Activated naive CD8-positive, alpha-beta T cell treated with anti-CD3 and anti-CD28 coated beads, Interleukin-2, amount 50 U/mL, for 16 hours (primary cell): ENCODE results near the gene GPR143.

Experiments used
- DNase-seq: peaks from one replicate; pipeline ENCODE4 v3.0.0-alpha.2; 2020; ENCODE audit warnings: low read depth, low spot score

The GPR143 gene

DNA sequence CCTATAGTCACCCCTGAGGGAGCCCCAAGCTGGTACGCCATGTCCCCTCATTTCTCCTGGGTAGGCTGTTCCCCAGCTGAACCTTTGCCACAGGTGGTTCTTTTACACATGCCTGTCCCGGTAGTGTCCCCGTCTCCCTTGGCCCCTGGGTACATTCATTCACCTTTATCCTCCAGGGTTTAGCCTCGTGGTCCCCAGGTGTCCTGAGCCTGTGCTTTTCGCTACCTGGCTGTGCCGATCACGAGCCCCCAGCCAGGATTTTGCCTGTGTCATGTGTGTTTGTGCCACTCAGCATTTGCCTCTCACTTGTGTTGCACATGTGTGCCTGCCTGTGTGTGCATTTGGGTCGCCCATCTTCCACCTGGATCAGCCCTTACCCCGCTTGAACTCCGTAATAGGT, 57.6 kb downstream of the GPR143 start:
- no peak for DNase-seq

DNA sequence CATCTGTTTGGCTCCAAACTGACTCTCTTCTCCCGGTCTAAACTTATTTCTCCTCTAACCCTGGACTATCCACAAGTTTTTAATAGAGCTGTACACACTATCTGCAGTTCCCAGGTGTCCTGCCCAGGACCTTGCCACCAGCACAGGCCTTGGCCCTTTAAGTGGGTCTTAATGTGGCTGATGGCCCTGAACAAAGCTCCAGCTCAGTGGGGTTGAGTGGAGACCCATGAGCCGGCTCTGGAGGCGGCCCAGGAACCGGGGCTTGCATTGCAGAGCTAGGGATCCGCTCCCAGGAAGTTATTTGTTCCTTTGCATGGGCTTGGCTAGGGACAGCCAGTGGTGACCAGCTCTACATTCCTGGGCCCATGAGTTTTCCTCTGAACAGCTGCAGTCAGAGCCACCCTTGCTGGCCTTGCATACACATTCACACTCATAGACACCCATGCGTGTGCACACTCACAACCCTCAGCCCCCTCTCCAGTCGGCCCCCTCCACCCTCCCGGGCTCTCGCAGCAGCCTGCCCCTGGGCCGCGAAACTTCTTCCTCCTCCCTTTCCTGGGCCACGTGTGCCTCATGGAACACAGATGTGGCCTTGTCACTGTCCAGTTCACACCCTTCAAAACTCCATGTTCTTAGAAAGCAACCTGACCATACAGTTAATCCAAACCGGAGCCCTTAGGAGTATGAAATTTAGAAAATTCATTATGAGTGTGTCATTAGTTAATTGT, 58.2 kb downstream of the GPR143 start:
- no peak for DNase-seq

DNA sequence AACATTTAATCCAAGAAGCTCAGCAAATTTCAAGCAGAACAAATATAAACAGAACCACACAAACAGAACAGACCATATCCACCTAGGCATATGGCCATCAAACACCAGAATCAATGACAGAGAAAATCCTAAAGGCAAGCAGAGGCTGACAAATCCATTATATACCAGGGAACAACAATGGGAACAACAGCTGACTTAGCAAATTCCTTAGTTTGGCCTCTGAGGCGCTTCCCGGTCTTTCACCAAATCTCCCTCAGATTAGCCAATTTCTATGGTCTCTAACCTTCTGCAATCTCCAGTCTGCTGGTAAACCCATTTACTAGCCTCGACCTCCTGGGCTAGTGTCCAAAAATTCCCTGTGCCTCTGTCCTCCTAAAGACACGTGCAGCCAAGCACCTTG, 59.2 kb downstream of the GPR143 start:
- no peak for DNase-seq

DNA sequence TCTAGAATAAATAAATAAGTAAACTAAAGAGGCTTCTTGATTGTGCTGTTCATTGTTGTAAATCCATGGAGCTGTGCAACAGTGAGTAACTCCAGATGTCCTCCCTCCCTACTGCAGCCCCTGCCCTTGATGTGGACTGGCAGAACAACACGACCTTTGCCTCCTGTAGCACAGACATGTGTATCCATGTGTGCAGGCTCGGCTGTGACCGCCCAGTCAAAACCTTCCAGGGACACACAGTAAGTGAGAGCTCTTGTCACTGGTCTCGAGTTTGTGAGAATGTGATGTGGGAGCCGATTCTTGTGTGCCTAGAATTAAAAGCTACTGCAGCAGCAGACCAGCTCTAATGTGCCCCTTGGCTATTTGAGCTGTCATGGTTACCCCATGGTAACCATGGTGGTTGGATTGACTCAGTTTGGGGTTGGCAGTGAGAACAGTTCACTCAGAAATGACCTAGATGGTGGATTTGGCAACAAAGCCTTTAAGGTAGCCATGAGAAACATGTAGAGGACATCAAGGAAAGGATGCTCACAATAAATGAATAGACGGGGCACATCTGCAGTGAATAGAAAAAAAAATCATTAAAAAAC, 60.7 kb downstream of the GPR143 start:
- no peak for DNase-seq

DNA sequence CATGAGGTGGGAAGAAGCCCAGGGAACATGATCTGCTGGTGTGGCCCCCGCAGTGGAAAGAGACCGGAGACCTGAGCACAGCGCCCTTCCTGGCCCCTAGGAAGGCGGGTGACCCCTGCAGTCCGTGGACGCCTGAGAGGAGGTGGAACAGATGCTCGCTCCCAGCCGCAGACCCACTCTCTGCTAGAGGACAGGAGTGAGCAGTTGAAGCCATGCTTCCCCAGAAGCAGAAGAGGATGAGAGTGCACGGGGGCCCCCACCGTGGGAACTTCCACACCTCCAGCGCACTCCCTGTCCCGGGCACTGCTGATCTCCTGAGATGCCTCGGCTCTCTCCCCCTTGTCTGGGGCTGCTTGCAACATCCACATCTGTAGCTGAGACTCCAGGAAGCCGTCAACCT, 62.2 kb downstream of the GPR143 start:
- DNase-seq, result no peak

DNA sequence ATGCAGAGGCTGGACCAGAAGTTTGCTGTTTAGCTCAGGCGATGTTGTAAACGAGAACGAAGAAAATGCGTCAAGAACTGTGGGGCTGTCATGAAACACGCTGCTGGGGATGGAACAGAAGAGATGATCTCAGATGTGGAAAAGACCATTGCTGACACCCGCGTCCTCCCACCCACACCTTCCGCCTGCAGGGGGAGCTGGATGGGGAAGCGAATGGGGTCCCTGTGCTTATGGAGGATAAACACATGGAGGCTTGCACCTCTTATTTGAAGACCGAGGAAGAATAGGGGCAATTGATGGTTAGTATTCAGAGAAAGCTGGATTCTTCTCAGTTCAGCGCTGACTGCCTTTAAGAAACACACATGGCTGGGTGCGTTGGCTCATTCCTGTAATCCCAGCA, 63.9 kb downstream of the GPR143 start:
- no peak for DNase-seq

DNA sequence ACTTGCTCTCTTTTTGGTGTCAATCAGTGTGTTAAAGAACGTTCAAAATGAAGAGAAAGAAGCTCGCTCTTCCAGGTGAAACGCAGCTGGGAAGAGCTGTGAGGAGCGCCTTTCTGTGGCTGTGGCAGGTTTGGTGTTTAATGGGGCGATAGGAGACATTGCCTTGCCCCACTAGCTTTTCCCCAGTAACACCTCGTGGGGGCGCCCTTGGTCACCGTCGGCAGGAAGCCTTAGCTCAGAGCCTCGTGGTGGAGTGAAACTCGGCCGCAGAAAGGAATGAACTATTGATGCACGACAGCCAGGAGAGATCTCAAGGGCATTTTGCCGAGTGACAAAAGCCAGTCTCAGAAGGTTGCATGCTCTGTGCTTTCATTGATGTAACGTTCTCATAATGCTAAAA, 65.1 kb downstream of the GPR143 start:
- no peak for DNase-seq

DNA sequence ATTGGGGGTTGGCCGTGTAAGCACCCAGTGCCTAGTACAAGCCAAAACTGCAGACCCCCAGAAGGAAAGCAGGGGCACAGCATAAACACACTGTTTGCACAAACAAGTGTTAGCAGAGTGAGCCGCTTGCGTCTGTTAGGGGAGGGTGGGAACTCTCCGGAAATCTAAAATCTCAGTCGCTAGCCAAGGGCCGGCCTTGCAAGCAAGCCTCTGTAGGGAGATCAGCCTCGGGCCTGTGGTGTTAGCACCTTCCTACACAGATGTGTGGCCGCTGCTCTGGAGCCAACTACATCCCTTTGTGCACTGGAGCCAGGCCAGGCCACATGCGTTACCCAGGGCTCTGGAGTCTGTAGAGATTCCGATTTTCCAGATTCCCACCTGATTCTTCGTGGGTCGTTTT, 67.1 kb downstream of the GPR143 start:
- no peak for DNase-seq

DNA sequence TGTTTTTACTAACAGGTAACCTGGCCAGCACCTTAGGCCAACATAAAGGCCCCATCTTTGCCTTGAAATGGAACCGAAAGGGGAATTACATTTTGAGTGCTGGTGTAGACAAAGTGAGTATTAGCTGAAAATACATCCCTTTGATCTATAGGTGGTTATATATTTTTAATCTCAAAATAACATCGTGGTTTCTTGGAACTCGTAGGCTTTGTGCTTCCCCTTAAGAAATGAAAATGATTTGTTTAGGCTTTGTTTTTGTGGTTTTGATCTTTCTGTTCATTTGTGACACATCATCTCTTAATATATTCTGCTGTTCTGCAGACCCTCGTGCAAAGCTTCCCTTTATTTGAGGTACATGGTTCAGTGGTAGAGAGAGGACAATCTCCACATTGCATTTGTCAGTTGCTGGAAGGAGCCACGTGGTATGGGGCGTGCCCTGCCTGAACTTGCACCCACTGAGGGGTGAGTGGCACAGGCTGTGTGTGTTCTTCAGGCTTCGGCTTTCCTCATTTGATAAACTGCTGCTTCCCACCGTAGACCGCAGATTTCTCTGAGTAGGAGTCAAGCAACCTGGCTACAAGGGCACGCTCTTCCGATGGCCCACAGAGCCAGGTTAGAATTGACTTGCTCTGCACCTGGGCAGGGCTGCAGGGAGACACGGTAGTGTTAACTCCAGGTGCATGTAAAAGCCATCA, 72.2 kb downstream of the GPR143 start:
- DNase-seq, result no peak

DNA sequence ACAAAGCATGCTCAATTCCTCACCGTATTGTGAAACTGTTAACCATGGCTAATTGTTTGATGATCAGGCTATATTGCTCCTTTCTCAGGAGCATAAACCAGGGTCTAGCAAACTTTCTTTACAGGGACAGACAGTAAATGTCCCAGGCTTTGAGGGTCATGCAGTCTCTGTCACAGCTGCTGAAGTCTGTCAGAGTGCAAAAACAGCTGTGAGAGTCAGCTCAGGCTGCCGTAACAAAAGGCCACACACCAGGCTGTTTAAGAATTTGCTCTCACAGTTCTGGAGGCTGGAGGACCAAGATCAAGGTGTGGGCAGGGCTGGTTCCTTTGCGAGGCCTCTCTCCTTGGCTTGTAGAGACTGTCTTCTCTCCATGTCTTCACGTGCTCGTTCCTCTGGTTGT, 75.6 kb downstream of the GPR143 start:
- DNase-seq, result no peak

DNA sequence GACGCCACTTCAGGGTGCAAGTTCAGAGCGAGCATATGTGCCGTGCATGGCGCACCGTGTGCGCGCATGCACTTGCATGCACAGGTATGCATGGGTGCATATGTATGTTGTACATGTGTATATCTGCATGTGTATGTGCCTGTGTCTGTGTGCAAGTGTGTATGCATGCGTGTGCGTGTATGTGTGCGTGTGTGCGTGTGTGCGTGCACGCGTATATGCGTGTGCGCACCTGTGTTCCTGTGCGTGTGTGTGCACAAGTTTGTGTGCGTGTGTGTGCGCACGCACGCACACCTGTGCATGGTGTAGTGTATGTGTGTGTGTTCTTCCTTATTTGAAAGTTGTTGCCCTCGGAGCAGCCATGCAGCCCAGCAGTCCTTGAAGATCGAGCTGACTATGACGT, 76.8 kb downstream of the GPR143 start:
- DNase-seq, result no peak

DNA sequence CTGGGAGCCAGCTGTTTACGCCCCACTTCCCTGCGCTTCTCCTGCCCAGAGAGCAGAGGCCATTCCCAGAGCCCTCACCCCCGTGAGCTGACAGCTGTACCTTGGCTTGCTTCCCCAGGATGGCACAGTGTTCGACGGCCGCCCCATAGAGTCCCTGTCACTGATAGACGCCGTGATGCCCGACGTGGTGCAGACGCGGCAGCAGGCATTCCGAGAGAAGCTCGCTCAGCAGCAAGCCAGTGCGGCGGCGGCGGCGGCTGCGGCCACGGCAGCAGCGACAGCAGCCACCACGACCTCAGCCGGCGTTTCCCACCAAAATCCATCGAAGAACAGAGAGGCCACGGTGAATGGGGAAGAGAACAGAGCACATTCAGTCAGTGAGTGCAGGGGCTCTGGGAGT, 77.7 kb downstream of the GPR143 start:
- no peak for DNase-seq

DNA sequence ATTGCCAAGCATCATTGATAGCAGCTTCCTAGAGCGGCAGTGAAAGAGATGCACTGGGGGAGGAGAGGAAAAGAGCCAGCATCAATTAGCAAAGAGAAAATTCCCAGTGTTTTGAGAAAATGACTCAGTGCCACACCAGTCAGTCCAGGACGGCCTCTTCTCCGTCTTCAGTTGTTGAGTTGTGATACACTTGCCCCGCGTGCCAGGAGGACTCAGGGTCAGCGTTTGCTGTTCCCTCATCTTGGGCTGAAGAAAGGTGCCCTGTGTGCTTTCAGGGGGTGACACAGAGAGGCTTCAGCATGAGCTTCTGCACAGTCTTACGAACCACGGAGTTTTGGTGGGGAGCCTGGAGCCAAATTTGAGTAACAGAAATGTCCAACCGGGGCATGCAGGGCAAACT, 82.3 kb downstream of the GPR143 start:
- DNase-seq, result no peak

DNA sequence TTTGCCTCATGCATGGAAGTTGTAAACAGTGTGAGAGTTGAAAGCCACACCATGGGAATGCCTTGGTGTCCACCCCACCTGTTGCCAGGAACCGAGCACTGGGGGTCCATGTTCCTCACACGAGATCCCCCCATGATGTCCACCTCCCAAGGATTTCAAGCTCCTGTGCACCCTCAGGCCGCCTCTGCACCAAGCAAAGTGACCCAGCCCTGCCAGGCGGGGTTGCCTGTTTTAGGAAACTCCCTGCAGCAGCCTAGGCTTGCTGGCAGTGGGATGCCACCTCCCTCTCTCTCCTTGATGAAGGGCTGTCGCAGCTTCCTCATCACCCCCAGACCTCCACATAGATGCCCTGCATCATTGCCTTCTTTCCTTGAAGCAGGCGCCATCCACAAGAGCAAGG, 82.8 kb downstream of the GPR143 start:
- DNase-seq, result no peak

DNA sequence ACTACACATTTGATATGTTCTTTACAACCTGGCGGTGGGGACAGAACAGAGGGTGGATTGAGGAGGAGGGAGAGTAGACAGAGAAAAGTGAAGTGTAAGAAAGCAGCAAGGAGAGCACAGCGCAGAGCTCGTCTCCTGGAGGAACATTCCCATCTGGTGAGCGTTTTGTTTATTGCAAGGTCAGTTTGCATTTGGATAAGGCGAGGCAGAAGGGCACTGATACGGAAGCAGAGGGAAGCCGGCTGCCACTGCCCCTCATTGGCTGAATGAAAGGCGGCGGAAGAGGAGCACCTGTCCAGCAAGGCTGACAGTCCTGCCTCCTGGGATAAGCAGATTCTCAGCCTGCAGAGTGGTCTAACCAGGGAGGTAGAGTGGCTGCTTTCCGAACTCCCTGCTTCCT, 83.2 kb downstream of the GPR143 start:
- no peak for DNase-seq

DNA sequence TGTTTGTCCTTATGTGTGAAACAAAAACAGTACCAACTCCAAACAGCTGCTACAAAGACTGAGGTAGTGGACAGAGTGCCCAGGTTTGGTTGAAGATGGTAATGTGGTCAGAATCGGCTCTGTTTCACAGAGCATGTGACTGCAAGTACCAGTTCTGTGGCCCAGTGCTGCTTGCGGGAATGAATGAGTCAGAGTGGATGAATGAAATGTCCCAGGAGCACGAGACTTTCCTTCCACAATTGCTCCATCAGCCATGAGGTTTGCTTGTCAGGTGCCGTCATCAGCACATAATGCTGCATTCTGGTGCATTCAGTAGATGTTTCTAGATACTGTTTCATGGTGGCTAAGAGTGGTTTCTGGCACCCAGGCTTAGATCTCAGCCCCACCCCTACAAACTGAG, 84.2 kb downstream of the GPR143 start:
- no peak for DNase-seq

DNA sequence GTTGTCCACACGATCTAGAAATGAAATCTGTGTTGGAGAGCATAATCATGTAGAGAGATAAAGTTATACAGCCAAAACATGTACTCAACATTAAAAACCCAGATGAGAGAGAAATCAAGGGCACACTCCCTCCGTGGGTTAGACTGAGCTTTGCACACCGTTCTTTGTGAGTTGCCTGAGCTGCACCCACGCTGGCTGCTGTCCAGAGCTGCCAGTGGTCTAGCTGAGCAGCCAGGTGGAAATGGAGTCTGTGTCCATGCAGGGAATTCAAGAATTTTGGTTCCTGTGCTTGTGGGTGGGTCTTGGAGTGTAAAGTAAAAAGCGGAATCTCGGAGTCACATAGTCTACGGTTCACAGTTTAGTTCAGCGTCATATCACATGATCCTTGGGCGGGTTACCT, 84.6 kb downstream of the GPR143 start:
- no peak for DNase-seq

DNA sequence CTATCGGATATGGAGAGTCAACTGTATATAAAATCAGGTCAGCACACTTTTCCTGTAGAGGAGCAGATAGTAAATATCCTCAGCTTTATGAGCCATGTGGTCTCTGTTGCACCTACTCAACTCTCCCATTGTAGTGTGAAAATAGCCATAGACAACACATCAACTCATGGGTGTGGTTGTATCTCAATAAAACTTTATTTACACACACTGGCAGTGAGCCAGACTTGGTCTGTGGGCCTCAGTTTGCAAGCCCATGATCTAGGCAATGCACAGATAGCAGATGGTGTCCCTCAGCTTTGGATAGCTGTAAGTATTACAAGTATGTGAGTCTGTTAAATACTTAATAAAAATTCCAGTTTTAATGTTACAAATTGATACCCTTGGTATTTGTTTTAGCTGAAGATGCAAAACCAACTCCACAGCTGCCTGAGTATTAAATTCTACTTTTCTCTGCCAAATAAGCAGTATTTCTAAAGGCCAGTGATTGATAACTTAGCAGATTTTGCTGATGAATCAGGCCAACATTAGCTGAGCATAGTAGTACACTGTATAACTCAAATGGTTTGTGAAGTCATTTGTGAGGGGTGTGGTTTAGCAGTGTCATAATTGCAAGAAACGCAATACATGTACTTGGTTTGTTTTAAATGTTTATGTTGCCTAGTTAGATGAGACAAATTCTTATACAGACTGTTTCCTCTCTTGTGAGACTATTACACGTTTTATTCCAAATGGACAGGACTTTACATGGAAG, 87.3 kb downstream of the GPR143 start:
- no peak for DNase-seq

DNA sequence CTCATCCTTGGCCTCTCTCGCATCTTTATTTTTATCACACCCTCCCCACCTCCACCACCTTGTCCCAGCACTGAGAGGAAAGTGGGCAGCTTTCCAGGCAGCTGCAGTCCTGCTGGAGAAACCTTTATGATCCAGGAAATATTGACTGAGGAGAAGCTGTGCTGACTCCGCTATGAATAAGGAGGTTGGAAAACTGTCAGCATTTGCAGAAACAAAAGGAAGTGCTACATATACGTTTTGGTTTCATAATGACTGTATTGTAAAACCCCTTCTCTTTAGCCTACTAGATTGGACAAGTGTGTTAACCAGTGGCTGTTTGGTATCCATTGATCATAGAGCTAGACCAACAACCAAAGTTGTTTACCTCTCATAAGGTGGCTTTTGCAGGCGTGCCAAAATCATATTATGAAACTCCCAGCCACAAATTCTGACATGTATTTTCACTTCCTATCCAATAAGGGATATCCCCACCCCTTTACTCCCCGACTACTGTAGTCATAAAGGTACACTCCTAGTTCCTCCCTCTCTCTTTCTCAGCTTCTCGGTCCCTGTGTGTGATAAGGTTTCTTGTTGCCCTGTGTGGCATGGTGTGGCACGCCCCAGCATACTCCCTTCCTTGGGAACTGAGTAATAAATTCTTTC, 88.4 kb downstream of the GPR143 start:
- no peak for DNase-seq

DNA sequence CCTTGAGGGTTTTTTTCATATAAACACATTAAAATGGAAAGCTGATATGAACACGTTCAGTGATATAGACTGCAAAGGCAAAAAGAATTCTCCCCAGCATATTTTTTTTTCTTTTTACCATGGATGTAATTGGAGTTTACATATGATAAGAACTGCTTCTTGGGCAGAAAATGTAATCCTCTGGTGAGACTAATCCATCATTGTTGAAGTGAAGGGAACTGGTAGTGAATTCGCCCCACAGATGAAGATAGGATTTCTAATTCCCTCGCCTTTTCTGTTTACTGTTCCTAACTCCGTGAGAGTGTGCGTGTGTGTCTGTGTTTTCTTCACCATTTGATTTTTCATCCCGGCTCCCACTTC, 88.9 kb downstream of the GPR143 start:
- no peak for DNase-seq

DNA sequence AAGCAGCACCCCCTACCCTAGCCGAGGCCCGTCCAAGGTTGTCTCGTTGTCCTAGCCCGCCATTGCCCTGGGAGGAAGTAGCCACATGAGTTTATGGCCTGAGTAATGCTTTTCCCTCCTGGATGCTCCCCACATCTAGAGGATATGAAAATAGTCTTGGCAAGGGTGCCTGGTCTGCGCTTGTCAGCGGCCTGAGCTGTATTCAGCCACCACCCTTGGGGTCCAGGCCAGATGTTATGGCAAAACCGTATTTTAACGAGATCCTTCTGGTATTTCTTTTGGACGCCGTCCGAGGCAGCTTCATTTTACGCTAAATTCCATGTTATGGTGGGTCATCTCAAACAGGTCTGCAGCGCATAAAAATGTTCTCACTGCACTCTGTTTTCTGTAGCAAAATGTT, 89.3 kb downstream of the GPR143 start:
- no peak for DNase-seq
